Heart right ventricle (tissue), 16 donors: Measurements from ENCODE around the gene ABHD2. TPM values are rescaled to one million over a fixed set of nuclear protein-coding genes. Genes with fewer than 3 reads are reported as not detected.
A peak's percentile ranks its signal among the peaks of the same experiment; 100 is the strongest.

ENCODE experiments used
- ATAC-seq, 8 donors: fragments of 200-7000 bp; cut with Tn5 transposase; one replicate each; pipeline ENCODE4 v1.9.1; 2020; ENCODE audit warnings: mild to moderate bottlenecking in 8 of 8, moderate library complexity in 8 of 8, moderate number of reproducible peaks in 1 of 8
- DNase-seq, 2 donors: peaks; one replicate each; pipeline ENCODE4 v3.0.0-alpha.2; 2020
- H3K27ac ChIP-seq, 10 donors: fragments of 200-600 bp; sonication (generic) in 2 of 10; one replicate each; pipeline versions ENCODE4 v1.5.0 to v1.8.0; 2020 to 2022; ENCODE audit warnings: mild to moderate bottlenecking in 3 of 10
- H3K27me3 ChIP-seq, 7 donors: fragments of 200-600 bp; one replicate each; pipeline ENCODE4 v1.8.0; 2021 to 2022; ENCODE audit warnings: mild to moderate bottlenecking in 2 of 7
- H3K36me3 ChIP-seq, 9 donors: fragments of 200-600 bp; sonication (generic) in 1 of 9; one replicate each; pipeline versions ENCODE4 v1.5.0 to v1.8.0; 2020 to 2022; ENCODE audit warnings: mild to moderate bottlenecking in 2 of 9
- H3K4me1 ChIP-seq, 9 donors: fragments of 200-600 bp; sonication (generic) in 1 of 9; one replicate each; pipeline versions ENCODE4 v1.5.0 to v1.8.0; 2020 to 2022; ENCODE audit warnings: mild to moderate bottlenecking in 4 of 9
- H3K4me3 ChIP-seq, 10 donors: fragments of 200-600 bp; sonication (generic) in 2 of 10; one replicate each; pipeline versions ENCODE4 v1.5.0 to v1.8.0; 2020 to 2022; ENCODE audit warnings: mild to moderate bottlenecking in 7 of 10, moderate library complexity in 2 of 10
- H3K9me3 ChIP-seq, 11 donors: fragments of 200-600 bp in 10 of 11; sonication (generic) in 2 of 11; one replicate each; pipeline versions ENCODE4 v1.5.0 to v1.8.0; 2013 to 2022; ENCODE audit warnings: mild to moderate bottlenecking in 2 of 11, control low read depth in 1 of 11, moderate library complexity in 1 of 11
- WGBS, 2 donors: extraction: QIAGEN DNeasy Blood & Tissue Kit; methylation state at CpG; one replicate each; pipeline ENCODE4 v1.1.7; 2013; ENCODE audit warnings: inconsistent platforms in 1 of 2; 5-methylcytosine and 5-hydroxymethylcytosine counted together
- intact Hi-C, 10 donors: fragments of 100-400 bp; cut with DNase I; formaldehyde crosslinking; loops; one replicate each; pipeline versions ENCODE4 v1.11.1 to v1.14.2; 2022
- polyA plus RNA-seq, 2 donors: library from polyadenylated mRNA; stranded (reverse); fragments of 200-250 nt; gene quantifications; one replicate each; pipeline ENCODE4 v1.2.3, GENCODE V29; 2013
- total RNA-seq, 10 donors: library from RNA; stranded (reverse); fragmentation: NEBNext Ultra II Directional in 3 of 10; extraction: Animal tissue kit (Norgen Biotek cat#: 25700) in 3 of 10; gene quantifications; one replicate each; pipeline versions ENCODE4 v1.2.1 to v1.2.4, GENCODE V29; 2021 to 2023
- TF ChIP-seq, protein P1 (sequence below), 9 donors: fragments of 200-600 bp; sonication (generic) in 2 of 9; IDR thresholded peaks; one replicate each; pipeline versions ENCODE4 v1.5.0 to v1.8.0; 2021 to 2022; ENCODE audit warnings: antibody characterized with exemption in 9 of 9, mild to moderate bottlenecking in 5 of 9, moderate library complexity in 1 of 9
- donor health status: Arrhythmogenic right ventricular cardiomyopathy.
- donor health status: ischemic (EF 13 %, LVEDD 7.1; RV severe dilation, severe dysfunction).
- donor health status: healthy with polysubstance abuse.
- donor health status: DM: no; HTN: yes; CAD: no.
- donor health status: DM: no; HTN: no; CAD: no.
- donor health status: ischemic (EF 25% LVEDD 6.9; RV normal size, moderate dysfunction).
- donor health status: ischemic (EF 25% LVEDD 5.7; RV mildly dilated, moderate dysfunction).
- donor health status: healthy.
- donor health status: DM: yes; HTN: yes; CAD: no.
- donor health status: Ischemic cardiomyopathy.
- donor health status: ischemic (EF 35%, LVEDD 5.7; RV mildly dilated, moderate dysfunction).
- donor health status: nonischemic (EF 11% LVEDD 7.7; RV severe dilation, severe dysfunction).
- donor health status: DM: yes; HTN: yes; CAD: no.
- donor health status: PGD.
- donor health status: ischemic (EF 29% LVEDD 5.4; RV normal size, mild dysfunction).
- donor health status: nonischemic (EF 23%, LVEDD 6.1; RV moderate dilation, normal function).

Gene ABHD2
- total and polyA plus RNA-seq, 12 donors = 9.1 to 201 (median 119) TPM

DNA sequence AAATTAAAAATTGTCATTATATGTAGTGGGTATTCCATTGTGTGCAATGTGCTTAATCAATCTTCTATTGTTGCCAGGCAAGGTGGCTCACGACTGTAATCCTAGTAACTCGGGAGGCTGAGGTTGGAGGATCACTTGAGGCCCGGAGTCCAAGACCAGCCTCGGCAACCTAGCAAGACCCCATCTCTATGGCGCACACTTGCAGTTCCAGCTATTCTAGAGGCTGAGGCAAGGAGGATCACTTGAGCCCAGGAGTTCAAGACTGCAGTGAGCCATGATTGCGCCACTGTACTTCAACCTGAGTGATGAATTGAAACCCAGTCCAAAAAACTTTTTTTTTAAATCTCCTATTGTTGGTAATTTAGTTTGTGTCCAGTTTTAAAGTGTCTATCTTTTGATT, 33.4 kb upstream of the ABHD2 start:
- DNase-seq = no peak

DNA sequence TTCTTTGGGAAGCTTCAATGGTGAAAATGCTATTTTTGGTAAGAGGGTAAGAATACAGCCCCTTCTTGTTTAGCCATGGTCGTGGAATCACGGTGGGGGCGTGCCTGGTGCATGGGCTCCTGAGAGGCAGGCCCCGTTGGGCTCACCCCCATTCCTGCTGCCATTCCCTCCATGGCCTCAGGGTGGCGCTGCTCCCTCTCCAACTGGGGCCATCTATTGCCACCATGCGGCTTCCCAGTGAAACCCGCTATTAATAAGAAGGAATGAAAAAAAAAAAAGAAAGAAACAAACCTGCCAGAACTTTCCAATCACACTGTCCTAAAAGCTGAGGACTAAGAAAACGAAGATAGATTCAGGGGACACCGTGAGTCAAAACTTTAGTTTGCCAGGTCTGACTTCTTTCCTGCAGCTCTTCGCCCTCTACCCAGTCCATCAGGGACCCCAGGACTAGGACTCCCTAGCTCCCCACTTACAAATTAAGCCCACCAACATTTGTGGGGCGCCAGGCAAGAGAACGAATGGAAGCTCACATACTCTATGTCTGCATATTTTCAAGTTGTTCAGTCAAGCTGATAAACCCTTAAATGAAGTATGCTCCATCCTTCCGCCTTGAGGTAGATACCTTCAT, 30.6 kb upstream of the ABHD2 start:
- Histone ChIP-seq H3K9me3 (no peaks in the 10 kb centered on the region), H3K27me3 (no peaks in the 10 kb centered on the region), H3K27ac (no peak overlapping the region), H3K36me3 (no peaks in the 10 kb centered on the region), H3K4me3 (no peak overlapping the region), H3K4me1 (peaks cover 0 to 12% (median 6%) of the 10 kb centered on the region in 9 donors)
- TF ChIP-seq, protein P1, sequence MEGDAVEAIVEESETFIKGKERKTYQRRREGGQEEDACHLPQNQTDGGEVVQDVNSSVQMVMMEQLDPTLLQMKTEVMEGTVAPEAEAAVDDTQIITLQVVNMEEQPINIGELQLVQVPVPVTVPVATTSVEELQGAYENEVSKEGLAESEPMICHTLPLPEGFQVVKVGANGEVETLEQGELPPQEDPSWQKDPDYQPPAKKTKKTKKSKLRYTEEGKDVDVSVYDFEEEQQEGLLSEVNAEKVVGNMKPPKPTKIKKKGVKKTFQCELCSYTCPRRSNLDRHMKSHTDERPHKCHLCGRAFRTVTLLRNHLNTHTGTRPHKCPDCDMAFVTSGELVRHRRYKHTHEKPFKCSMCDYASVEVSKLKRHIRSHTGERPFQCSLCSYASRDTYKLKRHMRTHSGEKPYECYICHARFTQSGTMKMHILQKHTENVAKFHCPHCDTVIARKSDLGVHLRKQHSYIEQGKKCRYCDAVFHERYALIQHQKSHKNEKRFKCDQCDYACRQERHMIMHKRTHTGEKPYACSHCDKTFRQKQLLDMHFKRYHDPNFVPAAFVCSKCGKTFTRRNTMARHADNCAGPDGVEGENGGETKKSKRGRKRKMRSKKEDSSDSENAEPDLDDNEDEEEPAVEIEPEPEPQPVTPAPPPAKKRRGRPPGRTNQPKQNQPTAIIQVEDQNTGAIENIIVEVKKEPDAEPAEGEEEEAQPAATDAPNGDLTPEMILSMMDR (IDR thresholded peaks at IDR 0.05) = peak; percentile 98 to 99 (median 99)
- 25 to 27% methylated on average over 13 of the region's 13 CpGs for WGBS, 2 donors
- ATAC-seq = peak; percentile 87 to 94 (median 92)
- intact Hi-C loops = loop anchor here (1.0 to 10.0 kb wide), 7 partner anchors 75 to 247 kb away; no protein-coding TSS in a partner anchor
- peak; percentile 81 to 86 for DNase-seq

More for the DNA sequence above, 33.4 kb upstream of the ABHD2 start:
- H3K36me3 ChIP-seq = no peaks in the 10 kb centered on the region
- WGBS, 2 donors = 93 to 94% methylated on average over 6 of the region's 6 CpGs
- H3K4me3 ChIP-seq = no peak overlapping the region
- TF ChIP-seq, protein P1 (IDR thresholded peaks at IDR 0.05) = no peak
- ATAC-seq = no peak
- H3K27ac ChIP-seq = no peak overlapping the region
- H3K4me1 ChIP-seq = peaks cover 0 to 23% (median 9%) of the 10 kb centered on the region in 9 donors
- intact Hi-C loops = loop anchor here in 8 of 10 donors (5.0 to 10.0 kb wide), 3 partner anchors 77 to 250 kb away; no protein-coding TSS in a partner anchor
- no peaks in the 10 kb centered on the region for H3K27me3 ChIP-seq
- H3K9me3 ChIP-seq = no peaks in the 10 kb centered on the region

DNA sequence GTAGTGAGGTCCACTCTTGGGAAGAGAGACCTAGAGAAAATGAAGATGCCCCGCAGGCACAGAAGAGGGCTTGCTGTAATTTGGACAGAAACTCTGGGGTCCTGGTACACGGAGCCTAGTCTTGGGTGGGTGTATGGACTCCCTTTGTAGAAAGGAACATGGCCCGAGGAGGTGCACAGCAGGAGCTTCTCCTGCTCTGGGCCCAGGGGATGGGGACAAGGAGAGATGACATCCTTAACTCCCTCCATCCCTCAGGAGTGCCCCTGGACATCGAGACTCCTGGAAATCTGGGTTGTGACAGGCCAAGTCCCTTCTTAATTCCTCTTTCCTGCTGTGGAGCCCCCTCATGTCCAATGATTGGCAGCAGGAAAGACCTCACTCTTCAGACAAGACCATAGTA, 29.9 kb upstream of the ABHD2 start:
- H3K27me3 ChIP-seq = no peaks in the 10 kb centered on the region
- ATAC-seq = peak in 1 of 8 donors; percentile 15
- TF ChIP-seq, protein P1 (IDR thresholded peaks at IDR 0.05) = no peak
- no peak overlapping the region for H3K27ac ChIP-seq
- H3K4me3 ChIP-seq = no peak overlapping the region
- H3K4me1 ChIP-seq = peaks cover 0 to 10% (median 6%) of the 10 kb centered on the region in 9 donors
- intact Hi-C loops = loop anchor here in 8 of 10 donors (2.0 to 10.0 kb wide), 5 partner anchors 74 to 246 kb away; no protein-coding TSS in a partner anchor
- 79 to 89% methylated on average over 4 of the region's 4 CpGs for WGBS, 2 donors
- DNase-seq = no peak
- H3K9me3 ChIP-seq = no peaks in the 10 kb centered on the region
- H3K36me3 ChIP-seq = no peaks in the 10 kb centered on the region

DNA sequence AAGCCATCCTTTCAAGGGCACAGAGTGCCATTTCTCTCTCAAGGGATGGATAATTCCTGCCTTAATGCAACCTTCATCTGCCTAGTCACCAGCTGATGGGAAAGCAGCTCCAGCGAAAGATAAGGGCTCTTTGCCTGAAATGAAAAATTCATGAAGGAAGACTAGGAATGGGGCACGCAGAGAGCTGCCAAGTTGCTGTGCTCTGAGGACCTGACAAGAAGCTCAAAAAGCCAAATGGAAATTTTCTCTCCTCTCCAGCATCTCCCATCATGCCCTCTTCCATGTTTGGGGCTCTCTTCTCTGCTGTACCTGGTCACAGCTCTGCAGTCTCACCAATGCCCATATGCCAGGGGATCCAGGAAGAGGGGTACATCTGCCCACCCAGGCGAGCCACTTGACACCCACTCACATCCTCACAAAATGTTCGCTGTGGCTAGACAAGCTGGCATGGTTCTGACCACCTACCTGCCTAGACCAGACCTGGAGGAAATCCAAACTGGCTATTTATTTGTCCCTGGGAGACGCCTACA, 29.3 kb upstream of the ABHD2 start:
- DNase-seq (no peak), ATAC-seq (no peak)
- no peaks in the 10 kb centered on the region for H3K27me3 ChIP-seq
- TF ChIP-seq, protein P1 (IDR thresholded peaks at IDR 0.05) = no peak
- peaks cover 0 to 10% (median 6%) of the 10 kb centered on the region in 9 donors for H3K4me1 ChIP-seq
- WGBS, 2 donors = 71 to 92% methylated on average over 5 of the region's 5 CpGs
- no peaks in the 10 kb centered on the region for H3K36me3 ChIP-seq
- no peak overlapping the region for H3K4me3 ChIP-seq
- intact Hi-C loops = loop anchor here in 8 of 10 donors (2.0 to 10.0 kb wide), 5 partner anchors 73 to 246 kb away; no protein-coding TSS in a partner anchor
- H3K9me3 ChIP-seq = no peaks in the 10 kb centered on the region
- H3K27ac ChIP-seq = no peak overlapping the region
